Esophagus squamous epithelium (tissue), 4 donors: ENCODE results near the gene KCTD17.

Experiments
- CTCF ChIP-seq, 6 experiments: fragments of 450-650 bp in 4 of 6; fragments of 200-600 bp in 2 of 6; sonication (generic) in 2 of 6; IDR thresholded peaks; one replicate each; pipeline ENCODE4 v1.5.1; 2016 to 2019; ENCODE audit warnings: antibody characterized with exemption in 6 of 6, mild to moderate bottlenecking in 4 of 6, moderate library complexity in 4 of 6
- POLR2A ChIP-seq, 4 donors: fragments of 450-650 bp; IDR thresholded peaks; one replicate each; pipeline ENCODE4 v1.6.1; 2017; ENCODE audit warnings: antibody characterized with exemption in 4 of 4, mild to moderate bottlenecking in 4 of 4, moderate library complexity in 3 of 4

GRCh38 chr22:37079158-37079557, 27.6 kb downstream of the KCTD17 start:
- no peak for TF ChIP-seq CTCF (IDR thresholded peaks at IDR 0.05)
- no peak for TF ChIP-seq POLR2A (IDR thresholded peaks at IDR 0.05)
